GM19395 (cell line): ENCODE measurements around the gene ZC2HC1C.

Source experiments
- ATAC-seq: cut with Tn5 transposase; IDR thresholded peaks from one replicate; pipeline ENCODE4 v1.9.1; 2021; ENCODE audit warnings: mild to moderate bottlenecking, moderate library complexity; ENCODE audit not compliant: unreplicated experiment

ZC2HC1C gene

GRCh38 chr14:75090353-75090752 is 20.9 kb downstream of the ZC2HC1C start:
- ATAC-seq: no peak

- no peak for ATAC-seq
Measured at GRCh38 chr14:75091251-75091650, 21.8 kb downstream of the ZC2HC1C start.

- no peak for ATAC-seq
Measured at GRCh38 chr14:75092698-75093097, 23.3 kb downstream of the ZC2HC1C start.

GRCh38 chr14:75094896-75095295 is 25.5 kb downstream of the ZC2HC1C start:
- no peak for ATAC-seq

- no peak for ATAC-seq
Measured at GRCh38 chr14:75095690-75096089, 26.2 kb downstream of the ZC2HC1C start.

GRCh38 chr14:75096959-75097358 is 27.5 kb downstream of the ZC2HC1C start:
- no peak for ATAC-seq

GRCh38 chr14:75098212-75098611 is 28.8 kb downstream of the ZC2HC1C start:
- no peak for ATAC-seq

GRCh38 chr14:75098682-75099081 is 29.2 kb downstream of the ZC2HC1C start:
- no peak for ATAC-seq

- ATAC-seq: no peak
Measured at GRCh38 chr14:75101491-75101890, 32.0 kb downstream of the ZC2HC1C start.

GRCh38 chr14:75107186-75107585 is 37.7 kb downstream of the ZC2HC1C start:
- ATAC-seq: no peak

- ATAC-seq: no peak
Measured at GRCh38 chr14:75109877-75110276, 40.4 kb downstream of the ZC2HC1C start.

- ATAC-seq: no peak
Measured at GRCh38 chr14:75113932-75114539, 44.6 kb downstream of the ZC2HC1C start.

- no peak for ATAC-seq
Measured at GRCh38 chr14:75119056-75119455, 49.6 kb downstream of the ZC2HC1C start.

GRCh38 chr14:75120541-75121291 is 51.3 kb downstream of the ZC2HC1C start:
- ATAC-seq: no peak

GRCh38 chr14:75121552-75121951 is 52.1 kb downstream of the ZC2HC1C start:
- ATAC-seq: no peak

- ATAC-seq: no peak
Measured at GRCh38 chr14:75123991-75124390, 54.5 kb downstream of the ZC2HC1C start.

GRCh38 chr14:75125617-75126016 is 56.2 kb downstream of the ZC2HC1C start:
- ATAC-seq: no peak

- no peak for ATAC-seq
Measured at GRCh38 chr14:75126121-75126544, 56.7 kb downstream of the ZC2HC1C start.

GRCh38 chr14:75126679-75127473 is 57.4 kb downstream of the ZC2HC1C start, which contains the start of gene NEK9:
TSS of gene NEK9 (minus strand) at chr14:75127048. CDS start at chr14:75126921, 127 bp downstream.
- ATAC-seq: peak; percentile 89

GRCh38 chr14:75127474-75127820 is 58.0 kb downstream of the ZC2HC1C start:
- peak; percentile 14 for ATAC-seq

GRCh38 chr14:75127903-75128595 is 58.6 kb downstream of the ZC2HC1C start:
- ATAC-seq: no peak
